Measurements from ENCODE around the gene ANKRD42.

DNA sequence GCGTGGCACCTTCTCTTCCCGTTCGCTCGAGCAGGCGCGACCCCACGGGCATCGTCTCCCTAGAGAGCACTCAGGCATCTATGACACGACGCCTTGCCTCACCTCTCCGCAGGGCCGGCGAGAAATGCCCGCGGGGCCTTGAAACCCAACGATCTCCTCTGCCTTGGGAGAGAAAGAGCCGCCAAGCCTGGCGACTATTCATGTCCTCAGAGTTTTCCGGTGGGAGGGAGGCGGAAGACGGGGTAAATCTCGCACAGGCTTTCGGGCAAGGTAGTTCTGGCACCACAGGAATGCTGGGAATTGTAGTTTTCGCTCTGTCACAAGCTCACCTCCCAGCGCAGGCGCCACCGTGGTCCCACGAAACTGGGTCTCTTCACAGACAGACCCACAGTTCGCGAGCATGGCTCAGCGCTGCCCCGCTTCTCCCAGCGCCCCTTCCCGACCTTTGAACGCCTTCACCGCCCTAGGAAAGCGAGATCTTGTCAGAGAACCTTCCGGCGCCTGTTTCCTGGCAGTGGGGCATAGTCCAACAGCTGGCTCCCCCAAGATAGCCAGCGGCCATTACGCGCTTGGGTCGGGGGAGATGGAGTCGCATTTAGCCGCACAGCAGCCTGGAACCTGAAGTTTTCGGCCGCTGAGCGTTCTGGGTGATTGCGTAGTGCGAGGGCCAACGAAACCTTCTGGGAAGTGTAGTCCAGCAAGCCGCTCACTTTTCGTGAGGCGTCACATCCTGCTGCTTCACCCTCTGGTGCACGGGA, 92.4 kb downstream of the ANKRD42 start, which contains the start of gene CCDC90B:
- TF ChIP-seq POLR2AphosphoS5 (IDR thresholded peaks at IDR 0.05; ENCODE audit: low read depth, low read length) = peak; percentile 94
- no peak for TF ChIP-seq FOSL1 (IDR thresholded peaks at IDR 0.05; ENCODE audit: low read depth)
- TF ChIP-seq, protein P1, sequence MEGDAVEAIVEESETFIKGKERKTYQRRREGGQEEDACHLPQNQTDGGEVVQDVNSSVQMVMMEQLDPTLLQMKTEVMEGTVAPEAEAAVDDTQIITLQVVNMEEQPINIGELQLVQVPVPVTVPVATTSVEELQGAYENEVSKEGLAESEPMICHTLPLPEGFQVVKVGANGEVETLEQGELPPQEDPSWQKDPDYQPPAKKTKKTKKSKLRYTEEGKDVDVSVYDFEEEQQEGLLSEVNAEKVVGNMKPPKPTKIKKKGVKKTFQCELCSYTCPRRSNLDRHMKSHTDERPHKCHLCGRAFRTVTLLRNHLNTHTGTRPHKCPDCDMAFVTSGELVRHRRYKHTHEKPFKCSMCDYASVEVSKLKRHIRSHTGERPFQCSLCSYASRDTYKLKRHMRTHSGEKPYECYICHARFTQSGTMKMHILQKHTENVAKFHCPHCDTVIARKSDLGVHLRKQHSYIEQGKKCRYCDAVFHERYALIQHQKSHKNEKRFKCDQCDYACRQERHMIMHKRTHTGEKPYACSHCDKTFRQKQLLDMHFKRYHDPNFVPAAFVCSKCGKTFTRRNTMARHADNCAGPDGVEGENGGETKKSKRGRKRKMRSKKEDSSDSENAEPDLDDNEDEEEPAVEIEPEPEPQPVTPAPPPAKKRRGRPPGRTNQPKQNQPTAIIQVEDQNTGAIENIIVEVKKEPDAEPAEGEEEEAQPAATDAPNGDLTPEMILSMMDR (IDR thresholded peaks at IDR 0.05 in 2 of 3, conservative IDR thresholded peaks at IDR 0.05 in 1 of 3; ENCODE audit: borderline replicate concordance in 1 of 3, insufficient read depth in 1 of 3, low read depth in 2 of 3, low read length in 2 of 3) = 0 out of 6 replicates have a peak, but pooled peaks of 1 of the 3 experiments have one; percentile 9
- TF ChIP-seq YY1 (IDR thresholded peaks at IDR 0.05; ENCODE audit: extremely low read depth, insufficient replicate concordance, low read depth, low read length) = peak; percentile 96
- TF ChIP-seq, protein P2, sequence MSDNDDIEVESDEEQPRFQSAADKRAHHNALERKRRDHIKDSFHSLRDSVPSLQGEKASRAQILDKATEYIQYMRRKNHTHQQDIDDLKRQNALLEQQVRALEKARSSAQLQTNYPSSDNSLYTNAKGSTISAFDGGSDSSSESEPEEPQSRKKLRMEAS (IDR thresholded peaks at IDR 0.05) = peak; percentile 87
- no peak for TF ChIP-seq EZH2 (IDR thresholded peaks at IDR 0.05)
- TF ChIP-seq SIN3A (IDR thresholded peaks at IDR 0.05; ENCODE audit: low read depth) = peak; percentile 60

Measured in HCT116 (cell line).